ENCODE measurements around the gene FAM98A. TPM values are rescaled to one million over a fixed set of nuclear protein-coding genes. Genes with fewer than 3 reads are reported as not detected.

The FAM98A gene
- polyA plus RNA-seq, 1 experiment, result 98.7 TPM

DNA sequence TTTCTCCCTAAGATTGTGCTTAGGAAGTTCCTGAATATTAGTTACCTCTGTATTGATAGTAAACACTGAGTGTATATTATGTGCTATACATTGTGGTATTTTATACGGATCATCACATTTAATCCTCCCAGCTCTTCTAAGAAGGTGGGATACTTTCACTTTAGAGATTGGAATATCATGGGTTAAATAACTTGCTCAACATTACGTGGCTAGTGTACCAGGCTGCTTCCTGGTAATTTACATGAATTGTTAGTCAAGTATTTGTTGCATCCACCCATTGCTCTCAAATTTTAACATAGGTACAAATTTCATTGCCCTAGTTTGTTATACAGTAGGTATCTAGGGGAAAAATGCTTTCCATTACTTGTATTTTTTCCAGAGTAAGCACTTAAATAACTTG, 21.4 kb downstream of the FAM98A start:
- Histone ChIP-seq H3K36me3 (ENCODE audit: control insufficient read depth, insufficient read depth, low read length) (no peaks in the 10 kb centered on the region), H3K4me3 (ENCODE audit: low read depth, low read length) (no peak overlapping the region), H3K27me3 (ENCODE audit: control insufficient read depth, insufficient read depth, low read length) (no peaks in the 10 kb centered on the region)
- TF ChIP-seq CTCF (IDR thresholded peaks at IDR 0.05; ENCODE audit: insufficient read depth, low read depth, low read length), result no peak
- POLR2A ChIA-PET, result no interaction called here
- no peak for DNase-seq (ENCODE audit: low read depth)
- CTCF ChIA-PET, result interaction anchor here (1.3 kb wide), 1 partner anchor 14 kb away, joined by 3 read pairs; no protein-coding TSS in a partner anchor

DNA sequence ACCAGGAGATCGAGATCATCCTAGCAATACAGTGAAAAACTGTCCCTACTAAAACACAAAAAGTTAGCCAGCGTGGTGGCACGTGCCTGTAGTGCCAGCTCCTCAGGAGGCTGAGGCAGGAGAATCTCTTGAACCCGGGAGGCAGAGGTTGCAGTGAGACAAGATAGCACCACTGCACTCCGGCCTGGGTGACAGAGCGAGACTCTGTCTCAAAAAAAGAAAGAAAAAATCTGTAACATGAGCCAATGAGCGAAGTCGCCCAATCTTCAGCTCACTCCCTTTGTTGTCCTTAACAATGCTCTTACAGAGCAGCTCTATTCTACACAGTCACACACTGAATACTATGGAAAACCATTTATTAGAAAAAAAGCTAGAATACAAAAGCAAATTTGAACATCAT, 22.0 kb downstream of the FAM98A start:
- TF ChIP-seq CTCF (IDR thresholded peaks at IDR 0.05; ENCODE audit: insufficient read depth, low read depth, low read length), result no peak
- Histone ChIP-seq H3K4me3 (ENCODE audit: low read depth, low read length) (no peak overlapping the region), H3K36me3 (ENCODE audit: control insufficient read depth, insufficient read depth, low read length) (no peaks in the 10 kb centered on the region), H3K27me3 (ENCODE audit: control insufficient read depth, insufficient read depth, low read length) (no peaks in the 10 kb centered on the region)
- DNase-seq (ENCODE audit: low read depth), result no peak
- CTCF ChIA-PET, result interaction anchor here (1.3 kb wide), 1 partner anchor 15 kb away, joined by 3 read pairs; no protein-coding TSS in a partner anchor
- POLR2A ChIA-PET, result no interaction called here

- POLR2A ChIA-PET, result no interaction called here
- H3K27me3 ChIP-seq (ENCODE audit: control insufficient read depth, insufficient read depth, low read length), result no peaks in the 10 kb centered on the region
- H3K4me3 ChIP-seq (ENCODE audit: low read depth, low read length), result no peak overlapping the region
- DNase-seq (ENCODE audit: low read depth), result no peak
- CTCF ChIA-PET, result interaction anchor here (0.6 to 1.5 kb wide), 4 partner anchors 10 to 160 kb away, joined by 3 to 5 read pairs (median 3); no protein-coding TSS in a partner anchor
- H3K36me3 ChIP-seq (ENCODE audit: control insufficient read depth, insufficient read depth, low read length), result no peaks in the 10 kb centered on the region
- TF ChIP-seq CTCF (IDR thresholded peaks at IDR 0.05; ENCODE audit: insufficient read depth, low read depth, low read length), result no peak
Observed at GRCh38 chr2:33573657-33574056, 25.4 kb downstream of the FAM98A start.

DNA sequence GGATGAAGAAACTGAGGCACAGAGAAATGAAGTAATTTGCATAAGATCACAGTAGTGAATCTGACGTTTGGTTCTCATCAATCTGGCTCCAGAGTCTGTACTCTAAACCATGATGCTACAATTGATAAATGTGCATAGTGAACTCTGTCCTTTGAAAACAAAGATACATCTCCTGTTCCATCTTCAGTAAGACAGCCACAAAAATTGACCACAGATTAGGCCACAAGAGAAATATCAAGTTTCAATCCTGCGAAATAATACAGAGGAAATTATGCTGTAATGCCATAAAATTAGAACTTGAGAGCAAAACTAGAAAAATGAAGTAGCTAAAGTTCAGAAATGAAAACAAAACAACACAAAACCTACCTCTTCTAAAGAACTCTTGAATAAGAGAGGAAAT, 28.4 kb downstream of the FAM98A start:
- no peak for DNase-seq (ENCODE audit: low read depth)
- no peaks in the 10 kb centered on the region for H3K36me3 ChIP-seq (ENCODE audit: control insufficient read depth, insufficient read depth, low read length)
- CTCF ChIA-PET, result interaction anchor here (1.7 kb wide), 1 partner anchor 9 kb away, joined by 4 read pairs; no protein-coding TSS in a partner anchor
- H3K27me3 ChIP-seq (ENCODE audit: control insufficient read depth, insufficient read depth, low read length), result no peaks in the 10 kb centered on the region
- no peak for TF ChIP-seq CTCF (IDR thresholded peaks at IDR 0.05; ENCODE audit: insufficient read depth, low read depth, low read length)
- H3K4me3 ChIP-seq (ENCODE audit: low read depth, low read length), result no peak overlapping the region
- POLR2A ChIA-PET, result no interaction called here

GRCh38 chr2:33561872-33562271, 37.2 kb downstream of the FAM98A start:
- Histone ChIP-seq H3K36me3 (ENCODE audit: control insufficient read depth, insufficient read depth, low read length) (no peaks in the 10 kb centered on the region; the same call in 1 of the 2 replicates), H3K27me3 (ENCODE audit: control insufficient read depth, insufficient read depth, low read length) (no peaks in the 10 kb centered on the region), H3K4me3 (ENCODE audit: low read depth, low read length) (no peak overlapping the region)
- CTCF ChIA-PET, result no interaction called here
- no peak for DNase-seq (ENCODE audit: low read depth)
- POLR2A ChIA-PET, result no interaction called here
- no peak for TF ChIP-seq CTCF (IDR thresholded peaks at IDR 0.05; ENCODE audit: insufficient read depth, low read depth, low read length)
